ENCODE results near the gene KCNG2.

DNA sequence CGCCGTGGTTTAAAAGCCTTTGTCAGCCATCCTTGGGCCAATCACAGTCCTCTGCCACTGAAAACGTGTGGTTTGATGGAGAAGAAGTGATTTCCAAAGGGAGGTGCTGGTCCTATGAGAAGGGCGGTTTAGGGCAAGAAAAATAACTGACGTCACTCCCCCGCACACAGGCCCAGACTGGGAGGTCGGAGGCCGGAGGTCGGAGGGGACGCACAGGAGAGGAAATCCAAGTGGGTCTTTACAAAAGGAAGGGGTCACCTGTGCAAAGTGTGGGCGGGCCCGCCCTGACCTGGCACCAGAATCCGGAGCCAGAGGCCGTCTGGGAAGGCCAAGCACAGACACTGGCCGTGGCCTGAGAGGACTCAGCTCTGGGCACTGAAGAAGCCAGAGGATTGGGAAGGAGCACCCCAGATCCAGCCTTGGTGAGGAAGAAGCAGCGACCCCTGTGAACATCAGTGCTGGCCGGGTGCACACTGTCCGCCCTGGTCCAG is 18.0 kb upstream of the KCNG2 start:
- TF ChIP-seq, protein P1, sequence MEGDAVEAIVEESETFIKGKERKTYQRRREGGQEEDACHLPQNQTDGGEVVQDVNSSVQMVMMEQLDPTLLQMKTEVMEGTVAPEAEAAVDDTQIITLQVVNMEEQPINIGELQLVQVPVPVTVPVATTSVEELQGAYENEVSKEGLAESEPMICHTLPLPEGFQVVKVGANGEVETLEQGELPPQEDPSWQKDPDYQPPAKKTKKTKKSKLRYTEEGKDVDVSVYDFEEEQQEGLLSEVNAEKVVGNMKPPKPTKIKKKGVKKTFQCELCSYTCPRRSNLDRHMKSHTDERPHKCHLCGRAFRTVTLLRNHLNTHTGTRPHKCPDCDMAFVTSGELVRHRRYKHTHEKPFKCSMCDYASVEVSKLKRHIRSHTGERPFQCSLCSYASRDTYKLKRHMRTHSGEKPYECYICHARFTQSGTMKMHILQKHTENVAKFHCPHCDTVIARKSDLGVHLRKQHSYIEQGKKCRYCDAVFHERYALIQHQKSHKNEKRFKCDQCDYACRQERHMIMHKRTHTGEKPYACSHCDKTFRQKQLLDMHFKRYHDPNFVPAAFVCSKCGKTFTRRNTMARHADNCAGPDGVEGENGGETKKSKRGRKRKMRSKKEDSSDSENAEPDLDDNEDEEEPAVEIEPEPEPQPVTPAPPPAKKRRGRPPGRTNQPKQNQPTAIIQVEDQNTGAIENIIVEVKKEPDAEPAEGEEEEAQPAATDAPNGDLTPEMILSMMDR (IDR thresholded peaks at IDR 0.05), result no peak
- no peak for TF ChIP-seq EZH2 (IDR thresholded peaks at IDR 0.05; ENCODE audit: borderline replicate concordance, insufficient read depth, low read depth, low read length, poor library complexity, severe bottlenecking)
